HepG2 (cell line): ENCODE results near the gene SLC6A14. TPM values are rescaled to one million over a fixed set of nuclear protein-coding genes. Genes with fewer than 3 reads are reported as not detected.

Experiments
- ATAC-seq: fragments of 200-7000 bp; cut with Tn5 transposase; 3 replicates; pipeline ENCODE4 v1.9.1; 2020; ENCODE audit warnings: mild to moderate bottlenecking, moderate library complexity
- BruUV-seq: library from RNA; stranded (reverse); fragments of 400-500 nt; replicated peaks from 2 replicates; lab custom pipeline; 2021; lab: Mats Ljungman, UMichigan
- CTCF ChIA-PET: fragments of 300-600 bp; formaldehyde crosslinking; extraction: SDS; loops from one replicate; lab custom pipeline; 2021; ENCODE audit warnings: low total read pairs, inconsistent platforms, low intra/inter-chr PET ratio; lab: Yijun Ruan, JAX
- POLR2A ChIA-PET: fragments of 350-600 bp; sonication (Branson Sonifier 250); formaldehyde crosslinking; loops from one replicate; lab custom pipeline; 2020; ENCODE audit warnings: antibody characterized with exemption, inconsistent platforms; lab: Yijun Ruan, JAX
- DNase-seq: peaks from one replicate; pipeline ENCODE4 v3.0.0-alpha.2; 2015; ENCODE audit warnings: low spot score
- FAIRE-seq: peaks from 3 replicates; lab custom pipeline; 2011; peaks lifted over from hg19 to GRCh38; lab: Jason Lieb, UNC
- H2AFZ ChIP-seq: one replicate; pipeline ENCODE4 v1.6.1; 2011; ENCODE audit warnings: low read length, inconsistent platforms
- H3K27ac ChIP-seq: fragments of 300-600 bp; 3 replicates; pipeline ENCODE4 v1.8.0; 2011; ENCODE audit warnings: mixed run types, mild to moderate bottlenecking, mixed read lengths, low read length, inconsistent platforms; ENCODE audit not compliant: insufficient read depth; ENCODE audit errors: extremely low read length
- H3K27me3 ChIP-seq, 2 experiments: fragments of 200-600 bp in 1 of 2; 2 replicates in 1 of 2; 3 replicates in 1 of 2; pipeline versions ENCODE4 v1.6.0 to v1.8.0; 2011; ENCODE audit warnings: low read length in 2 of 2, mild to moderate bottlenecking in 2 of 2, moderate library complexity in 2 of 2, inconsistent platforms in 1 of 2; ENCODE audit not compliant: insufficient read depth in 2 of 2, control insufficient read depth in 1 of 2
- H3K36me3 ChIP-seq, 2 experiments: fragments of 200-600 bp in 1 of 2; replicated peaks in 1 of 2; 2 replicates in 1 of 2; 3 replicates in 1 of 2; pipeline versions ENCODE4 v1.5.1 to v1.8.0; 2011; ENCODE audit warnings: low read length in 2 of 2, inconsistent platforms in 1 of 2; ENCODE audit not compliant: insufficient read depth in 2 of 2, control insufficient read depth in 1 of 2
- H3K4me1 ChIP-seq: 2 replicates; pipeline ENCODE4 v1.5.1; 2012; ENCODE audit warnings: low read length, inconsistent platforms; ENCODE audit not compliant: insufficient read depth
- H3K4me2 ChIP-seq: 2 replicates; pipeline ENCODE4 v1.6.0; 2011; ENCODE audit warnings: low read depth, low read length, inconsistent platforms
- H3K4me3 ChIP-seq, 3 experiments: fragments of 200-600 bp in 1 of 3; sonication (generic), shearing (Covaris generic) in 1 of 3; replicated peaks in 1 of 3; 2 replicates each; pipeline ENCODE4 v1.5.1; 2011 to 2016; ENCODE audit warnings: low read length in 3 of 3, inconsistent platforms in 2 of 3, low read depth in 2 of 3, mild to moderate bottlenecking in 2 of 3, control low read depth in 1 of 3, mixed read lengths in 1 of 3; ENCODE audit not compliant: insufficient read depth in 1 of 3
- H3K79me2 ChIP-seq: one replicate; pipeline ENCODE4 v1.6.1; 2011; ENCODE audit warnings: low read length, inconsistent platforms; ENCODE audit not compliant: insufficient read depth
- H3K9ac ChIP-seq: 2 replicates; pipeline ENCODE4 v1.6.0; 2011; ENCODE audit warnings: mild to moderate bottlenecking, low read depth, low read length, inconsistent platforms; ENCODE audit not compliant: insufficient read depth
- H3K9me3 ChIP-seq: 2 replicates; pipeline ENCODE4 v1.5.1; 2012; ENCODE audit warnings: mild to moderate bottlenecking, low read length
- H4K20me1 ChIP-seq: 2 replicates; pipeline ENCODE4 v1.6.0; 2011; ENCODE audit warnings: inconsistent platforms, mild to moderate bottlenecking, low read length, moderate library complexity; ENCODE audit not compliant: insufficient read depth
- CTCF ChIP-seq: sonication (generic); formaldehyde crosslinking; IDR thresholded peaks from 2 replicates; pipeline ENCODE4 v1.5.0; 2020; ENCODE audit warnings: mild to moderate bottlenecking, missing genetic modification reagents, moderate library complexity
- PBX3 ChIP-seq: sonication (generic); formaldehyde crosslinking; IDR thresholded peaks from 2 replicates; pipeline ENCODE4 v1.8.1; 2023; ENCODE audit warnings: missing genetic modification reagents, inconsistent platforms, borderline replicate concordance
- STAG1 ChIP-seq: sonication (generic); formaldehyde crosslinking; IDR thresholded peaks from 2 replicates; pipeline ENCODE4 v1.4.0; 2020; ENCODE audit warnings: missing genetic modification reagents
- in situ Hi-C: cut with HindIII; loops from 2 replicates; pipeline ENCODE4 v1.10.0; 2017; ENCODE audit warnings: low pct_unique_long_range_greater_than_20kb; ENCODE audit not compliant: extremely low pct_ligation_motif_present
- intact Hi-C: fragments of 100-400 bp; cut with micrococcal nuclease; formaldehyde crosslinking; loops from one replicate; pipeline ENCODE4 v1.10.0; 2022; ENCODE audit not compliant: unreplicated experiment
- polyA plus RNA-seq, 8 experiments: library from polyadenylated mRNA; depleted of rRNA in 3 of 8; stranded (reverse) in 7 of 8; unstranded in 1 of 8; fragments of >200 nt; fragmentation: Illumina TruSeq in 4 of 8; extraction: Trizol in 4 of 8; gene quantifications; 2 replicates each; pipeline versions ENCODE4 v1.2.1 to v1.2.3, GENCODE V29; 2011 to 2016; ENCODE audit warnings: low read depth in 4 of 8, missing spikeins in 1 of 8, mixed read lengths in 1 of 8; ENCODE audit not compliant: insufficient read depth in 1 of 8
- total RNA-seq, 5 experiments: library from RNA; depleted of rRNA; stranded (reverse); fragments of >200 nt; fragmentation: Illumina TruSeq; extraction: Trizol; gene quantifications; 2 replicates each; pipeline ENCODE4 v1.2.3, GENCODE V29; 2016; ENCODE audit warnings: low read depth in 1 of 5

The SLC6A14 gene
- total and polyA plus RNA-seq, 2 of the 13 experiments (the other 11 are each of a cell fraction or from before 2014, with no cell fraction given), result 22.6 to 70.2 TPM

- DNase-seq, result no peak
Measured at GRCh38 chrX:116490104-116490503, 53.7 kb downstream of the SLC6A14 start.

More at GRCh38 chrX:116490104-116490503, 53.7 kb downstream of the SLC6A14 start:
- FAIRE-seq, result no peak
- H3K9me3 ChIP-seq, result no peaks in the 10 kb centered on the region
- peak; percentile 18; the same call in 1 of the 2 replicates for TF ChIP-seq STAG1 (CRISPR knock-in tag)
- no peak for TF ChIP-seq PBX3 (CRISPR knock-in tag)
- 0 out of 2 replicates have a peak, but pooled peaks have one; percentile 8 for TF ChIP-seq CTCF (CRISPR knock-in tag)
- no peaks in the 10 kb centered on the region for H4K20me1 ChIP-seq
- H3K36me3 ChIP-seq, result no peaks in the 10 kb centered on the region
- intact Hi-C loops (no loop called here), in situ Hi-C loops (no loop called here)
- no peak overlapping the region for H3K4me2 ChIP-seq
- no peaks in the 10 kb centered on the region for H3K79me2 ChIP-seq
- ATAC-seq, result no peak
- no peak overlapping the region for H3K4me3 ChIP-seq
- no peak overlapping the region for H3K27ac ChIP-seq
- no peaks in the 10 kb centered on the region for H3K4me1 ChIP-seq
- POLR2A ChIA-PET, result no interaction called here
- H3K27me3 ChIP-seq, result no peaks in the 10 kb centered on the region
- CTCF ChIA-PET, result no interaction called here
- H2AFZ ChIP-seq, result no peak overlapping the region
- no TSS peak for BruUV-seq
- H3K9ac ChIP-seq, result no peak overlapping the region
